Esophagus muscularis mucosa (tissue), 3 donors: ENCODE measurements around the gene ZFYVE28.

Experiments used
- CTCF ChIP-seq, 3 experiments: fragments of 200-600 bp in 2 of 3; fragments of 450-650 bp in 1 of 3; sonication (generic) in 2 of 3; IDR thresholded peaks; one replicate each; pipeline ENCODE4 v1.5.1; 2017 to 2019; ENCODE audit warnings: antibody characterized with exemption in 3 of 3, mild to moderate bottlenecking in 2 of 3, moderate library complexity in 1 of 3
- EP300 ChIP-seq: sonication (generic); formaldehyde crosslinking; IDR thresholded peaks from one replicate; pipeline ENCODE4 v1.6.1; 2017; ENCODE audit warnings: antibody characterized with exemption

GRCh38 chr4:2274320-2275043 is 144.0 kb downstream of the ZFYVE28 start:
- TF ChIP-seq EP300 (no peak), CTCF (IDR thresholded peaks at IDR 0.05) (no peak)
